WTC11 (cell line): ENCODE measurements around the gene MIEF1. TPM values are rescaled to one million over a fixed set of nuclear protein-coding genes. Genes with fewer than 3 reads are reported as not detected.

Experiments used
- EMX1 ChIP-seq: fragments of 250-450 bp; sonication (Bioruptor Pico); IDR thresholded peaks from 2 replicates; pipeline ENCODE4 v1.8.0; 2021; ENCODE audit warnings: mild to moderate bottlenecking
- ESRRA ChIP-seq: sonication (generic); formaldehyde crosslinking; IDR thresholded peaks from 2 replicates; pipeline ENCODE4 v1.8.1; 2022; ENCODE audit warnings: mild to moderate bottlenecking, missing genetic modification reagents, borderline replicate concordance
- ETV6 ChIP-seq: sonication (generic); formaldehyde crosslinking; IDR thresholded peaks from 2 replicates; pipeline ENCODE4 v1.8.1; 2022; ENCODE audit warnings: mild to moderate bottlenecking, missing genetic modification reagents
- FOXK1 ChIP-seq: sonication (generic); formaldehyde crosslinking; IDR thresholded peaks from 2 replicates; pipeline ENCODE4 v1.8.0; 2022; ENCODE audit warnings: mild to moderate bottlenecking, moderate library complexity, missing genetic modification reagents
- GRHL2 ChIP-seq: fragments of 250-450 bp; sonication (Bioruptor Pico); IDR thresholded peaks from 2 replicates; pipeline ENCODE4 v1.8.0; 2022; ENCODE audit warnings: mild to moderate bottlenecking, moderate library complexity; ENCODE audit not compliant: insufficient replicate concordance, severe bottlenecking
- HMGA2 ChIP-seq: fragments of 250-450 bp; sonication (Bioruptor Pico); IDR thresholded peaks from 2 replicates; pipeline ENCODE4 v1.4.0; 2021; ENCODE audit warnings: mild to moderate bottlenecking, moderate library complexity
- IRF2 ChIP-seq: sonication (generic); formaldehyde crosslinking; IDR thresholded peaks from 2 replicates; pipeline ENCODE4 v1.8.0; 2022; ENCODE audit warnings: low read depth, missing genetic modification reagents, borderline replicate concordance
- JUN ChIP-seq: sonication (generic); formaldehyde crosslinking; IDR thresholded peaks from 2 replicates; pipeline ENCODE4 v1.8.0; 2023; ENCODE audit warnings: mild to moderate bottlenecking, missing genetic modification reagents
- TEAD4 ChIP-seq: sonication (generic); formaldehyde crosslinking; IDR thresholded peaks from 2 replicates; pipeline ENCODE4 v1.8.0; 2022; ENCODE audit warnings: mild to moderate bottlenecking, missing genetic modification reagents
- ZNF138 ChIP-seq: sonication (generic); formaldehyde crosslinking; conservative IDR thresholded peaks from 2 replicates; pipeline ENCODE4 v1.8.1; 2022; ENCODE audit warnings: mild to moderate bottlenecking, moderate library complexity, missing genetic modification reagents
- ZNF219 ChIP-seq: sonication (generic); formaldehyde crosslinking; IDR thresholded peaks from 2 replicates; pipeline ENCODE4 v1.8.0; 2023; ENCODE audit warnings: missing genetic modification reagents, mild to moderate bottlenecking, borderline replicate concordance
- ZNF317 ChIP-seq: sonication (generic); formaldehyde crosslinking; IDR thresholded peaks from 2 replicates; pipeline ENCODE4 v1.8.1; 2023; ENCODE audit warnings: low read depth, mild to moderate bottlenecking, moderate library complexity, missing genetic modification reagents, borderline replicate concordance
- total RNA-seq: library from RNA; stranded (reverse); gene quantifications from 3 replicates; pipeline ENCODE4 v1.2.3, GENCODE V29; 2021
- TF ChIP-seq, protein P1 (sequence below): fragments of 250-450 bp; sonication (Bioruptor Pico); IDR thresholded peaks from 2 replicates; pipeline ENCODE4 v1.9.0; 2021; ENCODE audit warnings: mild to moderate bottlenecking, borderline replicate concordance
- TF ChIP-seq, protein P2 (sequence below): sonication (generic); formaldehyde crosslinking; IDR thresholded peaks from 2 replicates; pipeline ENCODE4 v1.8.0; 2022; ENCODE audit warnings: missing genetic modification reagents
- TF ChIP-seq, protein P3 (sequence below): sonication (generic); formaldehyde crosslinking; IDR thresholded peaks from 2 replicates; pipeline ENCODE4 v1.8.1; 2023; ENCODE audit warnings: mild to moderate bottlenecking, missing genetic modification reagents, moderate library complexity
- TF ChIP-seq, protein P4 (sequence below): sonication (generic); formaldehyde crosslinking; IDR thresholded peaks from 2 replicates; pipeline ENCODE4 v1.8.1; 2022; ENCODE audit warnings: mild to moderate bottlenecking, moderate library complexity, missing genetic modification reagents
- TF ChIP-seq, protein P5 (sequence below): sonication (generic); formaldehyde crosslinking; IDR thresholded peaks from 2 replicates; pipeline ENCODE4 v1.8.0; 2022; ENCODE audit warnings: mild to moderate bottlenecking, missing genetic modification reagents
- TF ChIP-seq, protein P6 (sequence below): sonication (generic); formaldehyde crosslinking; conservative IDR thresholded peaks from 2 replicates; pipeline ENCODE4 v1.8.1; 2023; ENCODE audit warnings: mild to moderate bottlenecking, low read depth, missing genetic modification reagents, moderate library complexity
- TF ChIP-seq, protein P7 (sequence below): fragments of 250-450 bp; sonication (Bioruptor Pico); IDR thresholded peaks from 2 replicates; pipeline ENCODE4 v1.9.0; 2021; ENCODE audit warnings: mild to moderate bottlenecking
- TF ChIP-seq, protein P8 (sequence below): fragments of 250-450 bp; sonication (Bioruptor Pico); IDR thresholded peaks from 2 replicates; pipeline ENCODE4 v1.8.0; 2021; ENCODE audit warnings: mild to moderate bottlenecking

Gene MIEF1
- total RNA-seq, 1 experiment from 2014 or later, result 38.7 TPM

DNA sequence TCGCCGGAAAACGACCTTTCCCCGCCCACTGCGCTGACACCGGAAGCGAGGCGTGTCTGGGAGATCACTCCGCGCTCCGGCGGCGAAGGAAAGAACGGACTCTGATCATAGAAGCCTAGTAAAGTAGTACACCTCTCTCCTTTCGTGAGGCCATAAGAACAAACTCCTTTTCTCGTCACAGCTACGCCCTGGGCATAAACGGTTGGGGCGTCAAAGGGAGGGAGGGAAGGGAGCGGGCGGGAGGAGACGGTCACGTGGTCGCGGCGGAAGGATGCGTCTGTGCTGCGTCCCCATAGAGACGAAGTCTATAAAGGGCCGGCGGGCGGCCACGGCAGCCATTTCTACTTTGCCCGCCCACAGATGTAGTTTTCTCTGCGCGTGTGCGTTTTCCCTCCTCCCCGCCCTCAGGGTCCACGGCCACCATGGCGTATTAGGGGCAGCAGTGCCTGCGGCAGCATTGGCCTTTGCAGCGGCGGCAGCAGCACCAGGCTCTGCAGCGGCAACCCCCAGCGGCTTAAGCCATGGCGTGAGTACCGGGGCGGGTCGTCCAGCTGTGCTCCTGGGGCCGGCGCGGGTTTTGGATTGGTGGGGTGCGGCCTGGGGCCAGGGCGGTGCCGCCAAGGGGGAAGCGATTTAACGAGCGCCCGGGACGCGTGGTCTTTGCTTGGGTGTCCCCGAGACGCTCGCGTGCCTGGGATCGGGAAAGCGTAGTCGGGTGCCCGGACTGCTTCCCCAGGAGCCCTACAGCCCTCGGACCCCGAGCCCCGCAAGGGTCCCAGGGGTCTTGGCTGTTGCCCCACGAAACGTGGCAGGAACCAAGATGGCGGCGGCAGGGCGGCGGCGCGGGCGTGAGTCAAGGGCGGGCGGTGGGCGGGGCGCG, 18.4 kb downstream of the MIEF1 start, which contains the start of gene ATF4 (continued):
- TF ChIP-seq, protein P1, sequence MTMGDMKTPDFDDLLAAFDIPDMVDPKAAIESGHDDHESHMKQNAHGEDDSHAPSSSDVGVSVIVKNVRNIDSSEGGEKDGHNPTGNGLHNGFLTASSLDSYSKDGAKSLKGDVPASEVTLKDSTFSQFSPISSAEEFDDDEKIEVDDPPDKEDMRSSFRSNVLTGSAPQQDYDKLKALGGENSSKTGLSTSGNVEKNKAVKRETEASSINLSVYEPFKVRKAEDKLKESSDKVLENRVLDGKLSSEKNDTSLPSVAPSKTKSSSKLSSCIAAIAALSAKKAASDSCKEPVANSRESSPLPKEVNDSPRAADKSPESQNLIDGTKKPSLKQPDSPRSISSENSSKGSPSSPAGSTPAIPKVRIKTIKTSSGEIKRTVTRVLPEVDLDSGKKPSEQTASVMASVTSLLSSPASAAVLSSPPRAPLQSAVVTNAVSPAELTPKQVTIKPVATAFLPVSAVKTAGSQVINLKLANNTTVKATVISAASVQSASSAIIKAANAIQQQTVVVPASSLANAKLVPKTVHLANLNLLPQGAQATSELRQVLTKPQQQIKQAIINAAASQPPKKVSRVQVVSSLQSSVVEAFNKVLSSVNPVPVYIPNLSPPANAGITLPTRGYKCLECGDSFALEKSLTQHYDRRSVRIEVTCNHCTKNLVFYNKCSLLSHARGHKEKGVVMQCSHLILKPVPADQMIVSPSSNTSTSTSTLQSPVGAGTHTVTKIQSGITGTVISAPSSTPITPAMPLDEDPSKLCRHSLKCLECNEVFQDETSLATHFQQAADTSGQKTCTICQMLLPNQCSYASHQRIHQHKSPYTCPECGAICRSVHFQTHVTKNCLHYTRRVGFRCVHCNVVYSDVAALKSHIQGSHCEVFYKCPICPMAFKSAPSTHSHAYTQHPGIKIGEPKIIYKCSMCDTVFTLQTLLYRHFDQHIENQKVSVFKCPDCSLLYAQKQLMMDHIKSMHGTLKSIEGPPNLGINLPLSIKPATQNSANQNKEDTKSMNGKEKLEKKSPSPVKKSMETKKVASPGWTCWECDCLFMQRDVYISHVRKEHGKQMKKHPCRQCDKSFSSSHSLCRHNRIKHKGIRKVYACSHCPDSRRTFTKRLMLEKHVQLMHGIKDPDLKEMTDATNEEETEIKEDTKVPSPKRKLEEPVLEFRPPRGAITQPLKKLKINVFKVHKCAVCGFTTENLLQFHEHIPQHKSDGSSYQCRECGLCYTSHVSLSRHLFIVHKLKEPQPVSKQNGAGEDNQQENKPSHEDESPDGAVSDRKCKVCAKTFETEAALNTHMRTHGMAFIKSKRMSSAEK, result no peak
- TF ChIP-seq ZNF219 (CRISPR knock-in tag), result peak; percentile 88; the same call in 1 of the 2 replicates
- TF ChIP-seq HMGA2 (CRISPR knock-in tag), result peak; percentile 46
- TF ChIP-seq, protein P2, sequence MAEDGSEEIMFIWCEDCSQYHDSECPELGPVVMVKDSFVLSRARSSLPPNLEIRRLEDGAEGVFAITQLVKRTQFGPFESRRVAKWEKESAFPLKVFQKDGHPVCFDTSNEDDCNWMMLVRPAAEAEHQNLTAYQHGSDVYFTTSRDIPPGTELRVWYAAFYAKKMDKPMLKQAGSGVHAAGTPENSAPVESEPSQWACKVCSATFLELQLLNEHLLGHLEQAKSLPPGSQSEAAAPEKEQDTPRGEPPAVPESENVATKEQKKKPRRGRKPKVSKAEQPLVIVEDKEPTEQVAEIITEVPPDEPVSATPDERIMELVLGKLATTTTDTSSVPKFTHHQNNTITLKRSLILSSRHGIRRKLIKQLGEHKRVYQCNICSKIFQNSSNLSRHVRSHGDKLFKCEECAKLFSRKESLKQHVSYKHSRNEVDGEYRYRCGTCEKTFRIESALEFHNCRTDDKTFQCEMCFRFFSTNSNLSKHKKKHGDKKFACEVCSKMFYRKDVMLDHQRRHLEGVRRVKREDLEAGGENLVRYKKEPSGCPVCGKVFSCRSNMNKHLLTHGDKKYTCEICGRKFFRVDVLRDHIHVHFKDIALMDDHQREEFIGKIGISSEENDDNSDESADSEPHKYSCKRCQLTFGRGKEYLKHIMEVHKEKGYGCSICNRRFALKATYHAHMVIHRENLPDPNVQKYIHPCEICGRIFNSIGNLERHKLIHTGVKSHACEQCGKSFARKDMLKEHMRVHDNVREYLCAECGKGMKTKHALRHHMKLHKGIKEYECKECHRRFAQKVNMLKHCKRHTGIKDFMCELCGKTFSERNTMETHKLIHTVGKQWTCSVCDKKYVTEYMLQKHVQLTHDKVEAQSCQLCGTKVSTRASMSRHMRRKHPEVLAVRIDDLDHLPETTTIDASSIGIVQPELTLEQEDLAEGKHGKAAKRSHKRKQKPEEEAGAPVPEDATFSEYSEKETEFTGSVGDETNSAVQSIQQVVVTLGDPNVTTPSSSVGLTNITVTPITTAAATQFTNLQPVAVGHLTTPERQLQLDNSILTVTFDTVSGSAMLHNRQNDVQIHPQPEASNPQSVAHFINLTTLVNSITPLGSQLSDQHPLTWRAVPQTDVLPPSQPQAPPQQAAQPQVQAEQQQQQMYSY (CRISPR knock-in tag), result no peak; the same call in 1 of the 2 replicates
- TF ChIP-seq, protein P3, sequence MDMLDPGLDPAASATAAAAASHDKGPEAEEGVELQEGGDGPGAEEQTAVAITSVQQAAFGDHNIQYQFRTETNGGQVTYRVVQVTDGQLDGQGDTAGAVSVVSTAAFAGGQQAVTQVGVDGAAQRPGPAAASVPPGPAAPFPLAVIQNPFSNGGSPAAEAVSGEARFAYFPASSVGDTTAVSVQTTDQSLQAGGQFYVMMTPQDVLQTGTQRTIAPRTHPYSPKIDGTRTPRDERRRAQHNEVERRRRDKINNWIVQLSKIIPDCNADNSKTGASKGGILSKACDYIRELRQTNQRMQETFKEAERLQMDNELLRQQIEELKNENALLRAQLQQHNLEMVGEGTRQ (CRISPR knock-in tag), result peak; percentile 98
- TF ChIP-seq JUN (CRISPR knock-in tag), result peak; percentile 95
- TF ChIP-seq ETV6 (CRISPR knock-in tag), result peak; percentile 90
- TF ChIP-seq, protein P4, sequence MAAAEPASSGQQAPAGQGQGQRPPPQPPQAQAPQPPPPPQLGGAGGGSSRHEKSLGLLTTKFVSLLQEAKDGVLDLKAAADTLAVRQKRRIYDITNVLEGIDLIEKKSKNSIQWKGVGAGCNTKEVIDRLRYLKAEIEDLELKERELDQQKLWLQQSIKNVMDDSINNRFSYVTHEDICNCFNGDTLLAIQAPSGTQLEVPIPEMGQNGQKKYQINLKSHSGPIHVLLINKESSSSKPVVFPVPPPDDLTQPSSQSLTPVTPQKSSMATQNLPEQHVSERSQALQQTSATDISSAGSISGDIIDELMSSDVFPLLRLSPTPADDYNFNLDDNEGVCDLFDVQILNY (CRISPR knock-in tag), result peak; percentile 55
- no peak for TF ChIP-seq GRHL2 (CRISPR knock-in tag)
- TF ChIP-seq IRF2 (CRISPR knock-in tag), result no peak
- TF ChIP-seq, protein P5, sequence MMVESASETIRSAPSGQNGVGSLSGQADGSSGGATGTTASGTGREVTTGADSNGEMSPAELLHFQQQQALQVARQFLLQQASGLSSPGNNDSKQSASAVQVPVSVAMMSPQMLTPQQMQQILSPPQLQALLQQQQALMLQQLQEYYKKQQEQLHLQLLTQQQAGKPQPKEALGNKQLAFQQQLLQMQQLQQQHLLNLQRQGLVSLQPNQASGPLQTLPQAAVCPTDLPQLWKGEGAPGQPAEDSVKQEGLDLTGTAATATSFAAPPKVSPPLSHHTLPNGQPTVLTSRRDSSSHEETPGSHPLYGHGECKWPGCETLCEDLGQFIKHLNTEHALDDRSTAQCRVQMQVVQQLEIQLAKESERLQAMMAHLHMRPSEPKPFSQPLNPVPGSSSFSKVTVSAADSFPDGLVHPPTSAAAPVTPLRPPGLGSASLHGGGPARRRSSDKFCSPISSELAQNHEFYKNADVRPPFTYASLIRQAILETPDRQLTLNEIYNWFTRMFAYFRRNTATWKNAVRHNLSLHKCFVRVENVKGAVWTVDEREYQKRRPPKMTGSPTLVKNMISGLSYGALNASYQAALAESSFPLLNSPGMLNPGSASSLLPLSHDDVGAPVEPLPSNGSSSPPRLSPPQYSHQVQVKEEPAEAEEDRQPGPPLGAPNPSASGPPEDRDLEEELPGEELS (CRISPR knock-in tag), result peak; percentile 47; the same call in 1 of the 2 replicates
- TF ChIP-seq FOXK1 (CRISPR knock-in tag), result peak; percentile 84
- TF ChIP-seq, protein P6, sequence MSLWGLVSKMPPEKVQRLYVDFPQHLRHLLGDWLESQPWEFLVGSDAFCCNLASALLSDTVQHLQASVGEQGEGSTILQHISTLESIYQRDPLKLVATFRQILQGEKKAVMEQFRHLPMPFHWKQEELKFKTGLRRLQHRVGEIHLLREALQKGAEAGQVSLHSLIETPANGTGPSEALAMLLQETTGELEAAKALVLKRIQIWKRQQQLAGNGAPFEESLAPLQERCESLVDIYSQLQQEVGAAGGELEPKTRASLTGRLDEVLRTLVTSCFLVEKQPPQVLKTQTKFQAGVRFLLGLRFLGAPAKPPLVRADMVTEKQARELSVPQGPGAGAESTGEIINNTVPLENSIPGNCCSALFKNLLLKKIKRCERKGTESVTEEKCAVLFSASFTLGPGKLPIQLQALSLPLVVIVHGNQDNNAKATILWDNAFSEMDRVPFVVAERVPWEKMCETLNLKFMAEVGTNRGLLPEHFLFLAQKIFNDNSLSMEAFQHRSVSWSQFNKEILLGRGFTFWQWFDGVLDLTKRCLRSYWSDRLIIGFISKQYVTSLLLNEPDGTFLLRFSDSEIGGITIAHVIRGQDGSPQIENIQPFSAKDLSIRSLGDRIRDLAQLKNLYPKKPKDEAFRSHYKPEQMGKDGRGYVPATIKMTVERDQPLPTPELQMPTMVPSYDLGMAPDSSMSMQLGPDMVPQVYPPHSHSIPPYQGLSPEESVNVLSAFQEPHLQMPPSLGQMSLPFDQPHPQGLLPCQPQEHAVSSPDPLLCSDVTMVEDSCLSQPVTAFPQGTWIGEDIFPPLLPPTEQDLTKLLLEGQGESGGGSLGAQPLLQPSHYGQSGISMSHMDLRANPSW (CRISPR knock-in tag), result no peak
- TF ChIP-seq, protein P7, sequence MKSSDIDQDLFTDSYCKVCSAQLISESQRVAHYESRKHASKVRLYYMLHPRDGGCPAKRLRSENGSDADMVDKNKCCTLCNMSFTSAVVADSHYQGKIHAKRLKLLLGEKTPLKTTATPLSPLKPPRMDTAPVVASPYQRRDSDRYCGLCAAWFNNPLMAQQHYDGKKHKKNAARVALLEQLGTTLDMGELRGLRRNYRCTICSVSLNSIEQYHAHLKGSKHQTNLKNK (CRISPR knock-in tag), result peak; percentile 80
- TF ChIP-seq ESRRA (CRISPR knock-in tag), result peak; percentile 76; the same call in 1 of the 2 replicates
- no peak; the same call in 1 of the 2 replicates for TF ChIP-seq ZNF138
- peak; percentile 11; the same call in 1 of the 2 replicates for TF ChIP-seq ZNF317
- TF ChIP-seq EMX1, result peak; percentile 74; the same call in 1 of the 2 replicates
- peak; percentile 31; the same call in 1 of the 2 replicates for TF ChIP-seq TEAD4 (CRISPR knock-in tag)
- TF ChIP-seq, protein P8, sequence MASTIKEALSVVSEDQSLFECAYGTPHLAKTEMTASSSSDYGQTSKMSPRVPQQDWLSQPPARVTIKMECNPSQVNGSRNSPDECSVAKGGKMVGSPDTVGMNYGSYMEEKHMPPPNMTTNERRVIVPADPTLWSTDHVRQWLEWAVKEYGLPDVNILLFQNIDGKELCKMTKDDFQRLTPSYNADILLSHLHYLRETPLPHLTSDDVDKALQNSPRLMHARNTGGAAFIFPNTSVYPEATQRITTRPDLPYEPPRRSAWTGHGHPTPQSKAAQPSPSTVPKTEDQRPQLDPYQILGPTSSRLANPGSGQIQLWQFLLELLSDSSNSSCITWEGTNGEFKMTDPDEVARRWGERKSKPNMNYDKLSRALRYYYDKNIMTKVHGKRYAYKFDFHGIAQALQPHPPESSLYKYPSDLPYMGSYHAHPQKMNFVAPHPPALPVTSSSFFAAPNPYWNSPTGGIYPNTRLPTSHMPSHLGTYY (CRISPR knock-in tag), result 0 out of 2 replicates have a peak, but pooled peaks have one; percentile 43
